GM18519 (cell line): ENCODE results near the gene SRMS.

Experiments used
- ATAC-seq: cut with Tn5 transposase; IDR thresholded peaks from one replicate; pipeline ENCODE4 v1.9.1; 2021; ENCODE audit warnings: mild to moderate bottlenecking, moderate library complexity; ENCODE audit not compliant: unreplicated experiment, low FRiP score

Gene SRMS

DNA sequence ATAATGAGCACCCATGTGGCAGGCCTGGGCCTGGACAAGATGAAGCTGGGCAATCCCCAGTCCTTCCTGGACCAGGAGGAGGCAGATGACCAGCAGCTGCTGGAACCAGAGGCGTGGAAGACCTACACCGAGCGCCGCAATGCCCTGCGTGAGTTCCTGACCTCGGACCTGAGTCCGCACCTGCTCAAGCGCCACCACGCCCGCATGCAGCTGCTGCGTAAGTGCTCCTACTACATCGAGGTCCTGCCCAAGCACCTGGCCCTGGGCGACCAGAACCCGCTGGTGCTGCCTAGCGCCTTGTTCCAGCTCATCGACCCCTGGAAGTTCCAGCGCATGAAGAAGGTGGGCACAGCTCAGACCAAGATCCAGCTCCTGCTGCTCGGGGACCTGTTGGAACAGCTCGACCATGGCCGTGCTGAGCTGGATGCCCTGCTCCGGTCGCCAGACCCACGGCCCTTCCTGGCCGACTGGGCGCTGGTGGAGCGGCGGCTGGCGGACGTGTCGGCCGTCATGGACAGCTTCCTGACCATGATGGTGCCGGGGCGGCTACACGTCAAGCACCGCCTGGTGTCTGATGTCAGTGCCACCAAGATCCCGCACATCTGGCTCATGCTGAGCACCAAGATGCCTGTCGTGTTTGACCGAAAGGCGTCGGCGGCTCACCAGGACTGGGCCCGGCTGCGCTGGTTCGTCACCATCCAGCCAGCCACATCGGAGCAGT, 8.3 kb upstream of the SRMS start:
- no peak for ATAC-seq

GRCh38 chr20:63554361-63555278, 7.1 kb upstream of the SRMS start:
- ATAC-seq = no peak

GRCh38 chr20:63553933-63554290, 6.4 kb upstream of the SRMS start, which contains the start of gene FNDC11:
Gene FNDC11, plus strand, starts transcription at chr20:63554159. Its CDS starts 1,505 bp downstream, at chr20:63555664.
- ATAC-seq = no peak

DNA sequence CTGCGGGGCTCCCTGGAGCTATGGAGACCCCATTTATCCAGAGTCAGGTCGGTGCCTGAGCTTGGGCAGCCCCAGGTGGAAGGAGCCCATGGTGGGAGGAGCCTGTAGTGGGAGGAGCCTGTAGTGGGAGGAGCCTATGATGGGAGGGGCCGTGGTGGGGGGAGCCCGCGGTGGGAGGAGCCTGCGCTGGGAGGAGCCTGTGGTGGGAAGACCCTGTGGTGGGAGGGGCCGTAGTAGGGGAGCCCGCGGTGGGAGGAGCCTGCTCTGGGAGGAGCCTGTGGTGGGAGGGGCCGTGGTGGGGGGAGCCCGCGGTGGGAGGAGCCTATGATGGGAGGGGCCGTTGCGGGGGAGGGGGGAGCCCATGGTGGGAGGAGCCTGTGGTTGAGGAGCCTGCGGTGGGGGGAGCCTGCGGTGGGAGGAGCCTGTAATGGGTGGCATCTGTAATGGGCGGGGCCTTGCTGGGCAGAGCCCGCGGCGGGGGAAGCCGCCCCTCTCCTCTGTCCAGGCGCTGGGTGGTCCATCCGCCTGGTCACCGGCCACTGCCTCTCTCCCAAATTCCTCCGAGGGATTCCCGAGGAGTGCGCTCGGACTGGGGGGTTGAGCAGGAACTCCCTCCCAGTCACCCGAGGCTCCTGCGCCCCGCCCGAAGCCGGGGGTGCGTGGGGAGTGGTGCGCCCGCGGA, 5.8 kb upstream of the SRMS start:
- ATAC-seq = no peak

- no peak for ATAC-seq
Measured at GRCh38 chr20:63552481-63553249, 5.1 kb upstream of the SRMS start.

GRCh38 chr20:63551068-63551467, 3.5 kb upstream of the SRMS start:
- ATAC-seq = no peak

- ATAC-seq = no peak
Measured at GRCh38 chr20:63549679-63550282, 2.2 kb upstream of the SRMS start.

- no peak for ATAC-seq
Measured at GRCh38 chr20:63549019-63549418, 1.5 kb upstream of the SRMS start.

DNA sequence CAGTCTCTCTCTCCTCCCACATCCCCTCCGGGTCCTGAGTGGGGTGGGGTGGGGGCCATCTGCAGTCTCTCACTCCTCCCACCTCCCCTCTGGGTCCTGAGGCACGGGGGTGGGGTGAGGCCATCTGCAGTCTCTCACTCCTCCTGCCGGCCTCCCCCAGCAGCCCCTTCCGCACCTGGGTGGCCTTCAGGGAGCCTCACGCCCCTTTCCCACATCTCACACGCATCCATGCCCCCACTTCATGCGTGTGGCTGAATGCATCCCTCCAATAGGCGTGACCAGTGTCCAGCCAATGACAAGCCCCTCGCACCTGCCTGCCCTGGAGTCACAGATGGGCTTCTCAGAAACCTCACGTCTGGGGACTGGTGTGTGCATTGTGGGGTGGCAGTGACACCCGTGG, 993 bp upstream of the SRMS start:
- no peak for ATAC-seq

GRCh38 chr20:63546956-63547724, 409 bp downstream of the SRMS start:
- no peak for ATAC-seq

GRCh38 chr20:63546256-63546955, 1.1 kb downstream of the SRMS start:
- no peak for ATAC-seq

GRCh38 chr20:63545814-63546213, 1.7 kb downstream of the SRMS start:
- ATAC-seq = no peak

GRCh38 chr20:63544958-63545516, 2.5 kb downstream of the SRMS start:
- ATAC-seq = no peak

- ATAC-seq = no peak
Measured at GRCh38 chr20:63544241-63544957, 3.1 kb downstream of the SRMS start.

GRCh38 chr20:63543733-63544132, 3.8 kb downstream of the SRMS start:
- no peak for ATAC-seq

DNA sequence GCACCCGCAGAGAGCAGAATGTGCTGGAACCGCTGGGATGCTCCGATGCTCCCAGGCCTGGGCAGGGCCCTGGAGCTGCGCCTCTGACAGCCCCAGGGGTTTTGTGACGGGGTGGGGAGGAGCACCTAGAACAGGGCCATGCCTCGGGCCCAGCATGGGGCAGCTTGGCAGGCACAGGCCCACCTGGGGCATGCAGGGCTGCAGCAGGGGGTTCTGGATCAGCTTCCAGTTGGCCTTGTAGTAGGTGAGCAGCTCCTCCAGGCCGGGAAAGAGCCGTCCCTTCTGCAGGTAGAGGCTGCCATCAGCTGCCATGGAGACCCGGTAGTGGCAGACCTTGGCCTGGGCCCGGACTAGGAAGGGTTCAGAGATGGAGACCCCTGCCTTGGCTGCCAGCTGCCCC, 4.4 kb downstream of the SRMS start:
- no peak for ATAC-seq

DNA sequence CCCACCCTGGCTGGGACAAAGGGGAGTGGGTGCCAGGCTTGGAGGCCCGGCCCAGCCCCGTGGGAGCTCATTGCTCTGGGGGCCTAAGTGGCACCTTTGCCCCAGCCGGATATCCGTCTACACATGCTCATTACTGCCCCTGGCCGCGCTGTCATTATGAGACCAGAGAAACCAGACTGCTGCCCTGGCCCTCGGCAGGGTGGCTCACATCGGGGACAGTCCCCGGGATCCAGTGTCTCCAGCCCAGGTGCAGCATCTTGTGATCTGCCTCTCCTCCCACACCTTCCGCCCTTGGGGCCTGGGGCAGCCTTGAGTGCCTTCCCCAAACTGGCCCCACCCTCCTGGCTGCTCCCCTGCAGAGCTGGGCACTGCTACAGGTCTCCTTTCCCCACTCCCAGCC, 4.9 kb downstream of the SRMS start:
- no peak for ATAC-seq
